ENCODE measurements around the gene COL16A1.

GRCh38 chr1:31651089-31651420 is 52.8 kb downstream of the COL16A1 start:
- TF ChIP-seq CTCF (conservative IDR thresholded peaks at IDR 0.05) (no peak), ZFX (IDR thresholded peaks at IDR 0.05) (no peak)
